Epithelial cell of prostate (primary cell): ENCODE results near the gene KISS1R.

Experiments
- DNase-seq: peaks from one replicate; pipeline ENCODE4 v3.0.0-alpha.2; 2011; ENCODE audit warnings: low read depth, low spot score
- H3K27ac ChIP-seq: fragments of 450-650 bp; 2 replicates; pipeline ENCODE4 v1.5.1; 2017; ENCODE audit warnings: mild to moderate bottlenecking

The KISS1R gene

DNA sequence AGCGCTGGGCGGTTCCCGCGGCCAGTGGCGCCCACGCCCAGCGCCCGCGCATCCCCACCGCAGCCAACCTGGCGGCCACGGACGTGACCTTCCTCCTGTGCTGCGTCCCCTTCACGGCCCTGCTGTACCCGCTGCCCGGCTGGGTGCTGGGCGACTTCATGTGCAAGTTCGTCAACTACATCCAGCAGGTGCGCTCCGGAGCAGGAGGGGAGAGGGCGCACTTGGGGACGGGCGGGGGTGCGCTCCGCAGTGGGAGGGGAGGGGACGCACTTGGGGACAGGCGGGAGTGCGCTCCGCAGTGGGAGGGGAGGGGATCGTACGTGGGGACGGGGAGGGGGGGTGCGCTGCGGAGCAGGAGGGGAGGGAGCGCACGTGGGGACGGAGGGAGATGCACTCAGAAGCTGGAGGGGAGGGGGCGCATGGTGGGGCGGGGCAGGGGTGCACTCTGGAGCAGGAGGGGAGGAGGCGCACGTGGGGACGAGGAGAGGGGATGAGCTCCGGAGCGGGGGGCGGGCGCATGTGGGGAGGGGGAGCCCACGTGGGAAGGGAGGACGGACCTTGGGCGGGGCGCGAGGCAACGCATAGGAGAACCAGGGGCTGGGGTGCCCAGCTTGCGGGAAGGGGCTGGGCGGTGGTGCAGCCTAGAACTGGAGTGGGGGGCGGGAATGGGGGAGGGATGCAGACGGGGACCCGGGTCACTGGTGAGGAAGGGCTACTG, 1.5 kb downstream of the KISS1R start:
- DNase-seq, result no peak
- H3K27ac ChIP-seq, result no peak overlapping the region

DNA sequence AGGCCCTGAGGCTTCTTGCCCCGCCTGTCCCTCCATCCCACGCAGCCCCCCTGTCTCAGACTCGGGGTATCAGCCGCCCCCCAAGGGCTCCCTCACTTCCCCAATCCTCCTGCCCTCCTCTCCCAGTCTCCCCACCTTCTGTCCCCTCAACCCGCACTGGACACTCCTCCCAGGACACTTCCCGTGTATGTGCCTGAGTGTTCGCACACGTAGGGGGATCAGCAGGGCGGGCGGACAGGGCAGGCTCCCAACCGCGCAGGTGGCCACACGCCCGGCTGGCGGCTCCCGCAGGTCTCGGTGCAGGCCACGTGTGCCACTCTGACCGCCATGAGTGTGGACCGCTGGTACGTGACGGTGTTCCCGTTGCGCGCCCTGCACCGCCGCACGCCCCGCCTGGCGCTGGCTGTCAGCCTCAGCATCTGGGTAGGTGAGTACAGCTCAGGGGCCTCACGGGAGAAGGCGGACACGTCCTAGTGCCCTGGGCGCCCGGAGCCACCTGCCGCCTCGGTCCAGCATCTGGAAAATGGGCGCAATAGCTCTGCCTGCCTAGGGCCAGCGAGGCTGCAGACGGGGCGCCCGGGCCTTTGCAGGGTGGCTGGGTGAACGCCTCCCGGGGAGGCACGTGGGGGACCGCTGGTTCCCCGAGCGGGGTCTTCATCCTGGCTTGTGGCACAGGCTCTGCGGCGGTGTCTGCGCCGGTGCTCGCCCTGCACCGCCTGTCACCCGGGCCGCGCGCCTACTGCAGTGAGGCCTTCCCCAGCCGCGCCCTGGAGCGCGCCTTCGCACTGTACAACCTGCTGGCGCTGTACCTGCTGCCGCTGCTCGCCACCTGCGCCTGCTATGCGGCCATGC, 2.3 kb downstream of the KISS1R start:
- H3K27ac ChIP-seq, result no peak overlapping the region
- DNase-seq, result no peak

DNA sequence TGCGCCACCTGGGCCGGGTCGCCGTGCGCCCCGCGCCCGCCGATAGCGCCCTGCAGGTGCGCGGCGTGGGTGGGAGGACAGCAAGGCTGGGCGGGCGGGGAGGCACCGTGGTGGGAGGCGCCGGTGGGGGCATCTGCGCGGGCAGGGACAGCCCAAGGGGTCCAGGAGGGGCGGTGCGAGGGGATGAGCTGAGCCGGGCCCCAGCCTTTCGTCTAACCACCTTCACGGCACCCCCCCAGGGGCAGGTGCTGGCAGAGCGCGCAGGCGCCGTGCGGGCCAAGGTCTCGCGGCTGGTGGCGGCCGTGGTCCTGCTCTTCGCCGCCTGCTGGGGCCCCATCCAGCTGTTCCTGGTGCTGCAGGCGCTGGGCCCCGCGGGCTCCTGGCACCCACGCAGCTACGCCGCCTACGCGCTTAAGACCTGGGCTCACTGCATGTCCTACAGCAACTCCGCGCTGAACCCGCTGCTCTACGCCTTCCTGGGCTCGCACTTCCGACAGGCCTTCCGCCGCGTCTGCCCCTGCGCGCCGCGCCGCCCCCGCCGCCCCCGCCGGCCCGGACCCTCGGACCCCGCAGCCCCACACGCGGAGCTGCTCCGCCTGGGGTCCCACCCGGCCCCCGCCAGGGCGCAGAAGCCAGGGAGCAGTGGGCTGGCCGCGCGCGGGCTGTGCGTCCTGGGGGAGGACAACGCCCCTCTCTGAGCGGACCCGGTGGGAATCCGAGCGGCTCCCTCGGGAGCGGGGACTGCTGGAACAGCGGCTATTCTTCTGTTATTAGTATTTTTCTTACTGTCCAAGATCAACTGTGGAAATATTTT, 3.1 kb downstream of the KISS1R start:
- no peak overlapping the region for H3K27ac ChIP-seq
- DNase-seq, result no peak

DNA sequence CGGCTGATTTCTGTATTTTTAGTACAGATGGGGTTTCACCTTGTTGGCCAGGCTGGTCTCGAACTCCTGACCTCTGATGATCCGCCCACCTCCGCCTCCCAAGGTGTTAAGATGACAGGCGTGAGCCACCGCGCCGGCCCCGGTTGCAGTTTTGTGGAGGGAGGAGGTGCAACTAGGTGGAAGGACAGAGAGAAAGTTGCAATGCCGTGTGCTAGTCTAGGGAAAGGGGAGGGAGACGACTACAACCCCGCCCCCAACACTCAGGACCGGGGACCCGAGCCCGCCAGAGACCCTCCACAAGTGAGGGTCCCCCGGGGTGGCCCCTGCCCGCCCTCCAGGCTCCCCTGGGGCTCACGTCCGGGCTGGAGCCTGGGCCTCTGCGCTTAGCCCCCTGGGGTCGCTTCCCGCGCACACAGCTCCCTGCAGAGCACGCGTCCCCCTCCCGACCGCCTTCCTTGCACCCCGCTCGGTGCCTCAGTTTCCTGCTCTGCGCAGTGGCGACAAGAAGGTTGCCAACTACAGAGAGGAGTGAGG, 7.5 kb downstream of the KISS1R start:
- no peak for DNase-seq
- H3K27ac ChIP-seq, result no peak overlapping the region

DNA sequence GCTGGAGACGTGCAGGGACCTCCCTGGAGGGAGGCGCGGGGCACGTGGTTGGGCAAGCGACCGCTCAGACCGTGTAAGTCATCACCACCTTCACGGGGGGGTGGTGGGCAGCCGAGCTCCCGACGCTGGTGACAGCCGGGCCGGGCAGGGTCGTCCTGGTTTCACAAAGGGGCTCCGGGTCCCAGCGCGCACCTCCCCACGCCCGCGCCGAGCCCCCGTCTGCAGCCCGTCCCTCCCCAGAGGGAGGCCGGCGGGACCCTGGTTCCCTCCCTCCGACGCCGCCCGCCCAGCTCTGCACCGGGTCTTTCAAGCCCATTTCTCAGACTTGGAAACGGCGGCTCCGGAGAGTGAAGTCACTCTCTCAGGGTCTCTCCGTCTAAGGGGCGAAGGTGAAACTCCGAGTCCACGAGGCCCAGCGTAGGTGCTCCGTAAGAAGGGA, 8.0 kb downstream of the KISS1R start:
- peak overlapping the region; percentile 72 for H3K27ac ChIP-seq
- DNase-seq, result no peak

DNA sequence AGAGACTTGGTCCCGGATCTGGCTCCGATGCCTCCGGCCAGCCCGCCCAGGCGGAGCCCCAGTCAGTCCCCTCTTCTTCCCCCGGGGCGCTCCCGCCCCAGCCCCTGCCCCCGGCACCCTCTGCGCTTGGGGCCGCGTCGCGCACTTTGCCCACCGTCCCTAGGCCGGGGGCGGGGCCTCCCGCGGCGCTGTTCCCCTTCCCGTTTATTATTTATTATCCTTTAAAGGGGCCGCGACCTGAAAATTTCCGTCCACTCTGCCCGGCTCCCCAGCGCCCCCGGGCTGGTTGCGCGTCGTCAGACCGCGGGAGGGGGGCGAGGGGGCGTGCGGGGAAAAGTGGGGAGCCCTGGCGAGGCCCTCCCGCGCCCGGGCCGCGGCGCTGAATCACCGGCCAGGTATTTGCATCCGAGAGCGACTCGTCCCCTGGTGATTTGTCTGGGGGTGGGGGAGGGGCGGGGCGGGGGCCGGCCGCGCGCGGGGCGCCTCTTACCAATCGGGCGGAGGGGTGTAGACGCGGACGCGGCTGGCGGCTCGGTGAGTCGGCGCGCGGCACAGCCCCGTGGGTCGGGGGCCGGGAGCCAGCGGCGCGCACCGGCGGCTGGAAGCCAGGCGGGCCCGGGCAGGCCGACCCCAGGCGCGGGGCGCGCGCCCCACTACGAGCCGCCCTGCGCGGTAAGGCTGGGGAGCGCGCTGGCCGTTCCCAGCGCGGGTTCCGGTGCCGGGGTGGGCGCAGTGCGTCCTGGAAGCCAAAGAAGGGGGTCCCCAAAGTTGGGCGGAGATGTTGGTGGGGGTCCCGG, 8.6 kb downstream of the KISS1R start, which contains the start of gene ARID3A:
Gene ARID3A (plus strand): TSS at position 510 of the 797 bp plus-strand sequence. CDS start 3,494 bp downstream, outside the sequence.
- H3K27ac ChIP-seq, result peak within 1 kb of the TSS; percentile 72
- no peak for DNase-seq

DNA sequence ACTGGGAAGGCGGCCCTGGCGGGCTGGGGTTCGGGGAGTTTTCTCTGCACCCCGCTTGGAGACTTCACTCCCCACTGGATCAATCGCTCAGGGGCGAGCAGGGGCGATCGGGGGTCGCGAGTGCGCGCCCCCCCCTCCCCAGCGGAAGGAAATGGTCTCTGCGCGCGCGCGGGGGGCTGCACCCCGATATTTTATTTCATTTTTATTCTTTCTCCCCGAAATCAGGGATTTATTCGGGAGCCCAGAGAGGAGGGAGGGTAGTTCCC, 9.1 kb downstream of the KISS1R start:
- no peak for DNase-seq
- H3K27ac ChIP-seq, result peak overlapping the region; percentile 72

DNA sequence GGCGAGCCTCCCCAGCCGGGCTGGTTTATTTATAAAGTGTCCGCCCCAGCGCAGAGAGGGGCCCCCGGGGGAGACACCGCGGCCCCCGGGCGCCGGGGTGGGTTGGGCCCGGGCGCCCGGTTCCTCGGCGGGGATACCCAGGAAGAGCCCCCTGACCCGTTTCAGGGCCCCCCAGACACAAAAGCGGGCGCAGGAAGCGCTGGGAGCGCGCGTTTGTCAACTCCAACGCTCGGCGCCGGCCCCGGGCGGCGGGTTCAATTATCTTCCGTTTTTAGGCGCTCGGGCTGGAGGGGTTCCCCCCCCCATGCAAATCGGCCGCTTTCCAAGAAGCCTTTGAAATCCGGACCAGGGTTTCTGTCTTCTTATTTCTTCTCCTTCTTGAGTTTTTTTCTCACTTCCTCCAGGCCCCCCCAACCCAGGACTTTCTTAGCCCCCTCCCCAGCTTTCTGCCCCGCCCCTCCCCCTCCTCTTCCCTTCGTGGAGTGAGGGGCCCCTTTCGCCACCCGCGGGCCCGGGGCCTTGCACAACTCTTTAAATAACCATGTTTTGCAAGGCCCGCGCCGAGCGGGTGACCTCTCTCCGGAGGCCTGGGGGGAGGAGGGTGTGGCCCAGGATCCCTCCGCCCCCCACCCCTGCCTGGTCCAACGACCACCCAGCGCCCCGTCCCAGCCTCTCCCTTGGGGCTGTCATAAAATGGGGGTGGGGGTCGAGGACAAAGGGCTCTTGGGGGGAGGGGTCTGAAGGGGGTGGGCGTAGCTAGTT, 9.6 kb downstream of the KISS1R start:
- H3K27ac ChIP-seq, result peak overlapping the region; percentile 72
- no peak for DNase-seq

DNA sequence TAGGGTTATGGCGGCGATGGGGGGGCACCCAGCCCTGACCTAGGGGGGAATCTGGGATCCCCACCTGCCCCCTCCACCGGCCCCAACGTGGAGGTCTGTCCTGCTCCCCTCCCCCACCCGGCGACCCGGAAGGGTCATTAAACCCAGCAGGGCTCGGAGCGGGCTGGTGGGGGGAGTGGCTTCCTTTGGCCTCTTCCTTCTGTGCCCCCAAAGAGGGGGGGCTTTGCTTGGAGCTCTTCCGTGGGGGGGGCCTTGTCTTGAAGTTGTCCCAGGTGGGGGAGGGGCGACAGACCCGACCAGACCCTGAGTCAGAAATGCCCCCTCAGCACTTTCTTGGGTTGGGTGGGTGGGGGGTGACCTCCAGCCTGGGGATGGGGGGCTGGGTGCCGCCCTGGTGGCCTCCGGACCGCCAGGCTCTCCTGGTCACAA, 10.2 kb downstream of the KISS1R start:
- no peak overlapping the region for H3K27ac ChIP-seq
- DNase-seq, result no peak

DNA sequence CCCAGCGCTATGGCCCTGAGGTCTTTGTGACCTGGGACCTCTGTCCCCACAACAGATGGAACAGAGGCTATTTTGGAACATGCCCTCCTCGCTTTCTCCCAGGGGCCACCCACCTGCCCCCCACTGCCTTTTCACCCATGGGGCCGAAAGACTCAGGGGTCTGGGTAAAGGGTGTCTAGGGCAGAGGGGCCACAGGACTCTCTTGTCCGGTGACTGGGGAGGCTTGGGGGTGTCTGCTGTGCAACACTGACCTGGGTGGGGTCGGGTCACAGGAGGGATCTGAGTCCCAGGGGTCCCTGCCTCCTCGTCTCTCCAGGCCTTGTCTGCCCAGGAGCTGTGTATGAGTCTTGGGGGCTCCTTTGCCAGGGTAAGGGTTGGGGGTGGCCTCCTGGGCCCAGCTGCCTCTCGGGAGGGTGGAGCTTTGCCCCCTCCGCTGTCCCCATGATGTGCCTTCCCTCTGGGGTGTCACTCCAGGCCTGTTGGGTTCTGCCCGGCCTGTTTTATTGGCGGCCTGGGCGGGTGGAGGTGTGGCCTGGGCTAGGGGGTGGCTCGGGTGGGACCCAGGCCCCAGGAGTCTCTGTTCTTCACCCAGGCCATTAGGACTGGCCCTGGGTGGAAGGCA, 10.8 kb downstream of the KISS1R start:
- no peak for DNase-seq
- H3K27ac ChIP-seq, result no peak overlapping the region

DNA sequence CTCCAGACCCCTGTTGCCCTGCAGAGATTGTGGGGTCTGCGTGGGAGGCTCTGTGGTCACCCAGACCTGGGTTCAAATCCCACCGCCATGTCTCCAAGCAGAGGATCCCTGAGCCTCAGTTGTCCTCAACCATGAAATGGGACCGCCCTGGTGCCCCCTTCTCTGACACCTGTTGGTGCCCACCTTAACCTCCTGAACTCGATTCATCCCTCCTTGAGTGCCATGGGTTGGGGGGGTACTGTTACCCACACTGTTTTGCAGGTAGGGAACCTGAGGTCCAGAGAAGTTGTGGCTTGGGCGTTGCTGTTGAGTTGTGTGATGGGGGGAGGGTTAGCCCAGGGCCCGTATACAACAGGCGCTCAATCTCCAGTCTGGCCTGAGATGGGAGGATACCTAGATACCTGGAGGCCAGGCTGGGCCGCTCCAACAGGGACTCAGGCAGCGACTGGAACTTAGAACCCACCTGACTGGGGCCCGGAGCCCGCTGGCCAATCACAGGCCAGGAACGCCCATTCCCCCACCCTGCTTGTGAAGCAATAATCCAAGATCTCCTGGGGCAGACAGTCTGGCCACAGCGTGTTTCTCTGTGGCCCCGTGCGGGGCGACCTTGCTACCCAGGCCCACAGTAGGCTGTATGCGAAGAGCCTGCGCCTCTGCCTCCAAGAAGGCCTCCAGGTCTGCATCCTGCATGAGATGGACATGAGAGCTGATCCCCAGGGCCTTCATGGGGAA, 11.5 kb downstream of the KISS1R start:
- DNase-seq, result no peak
- no peak overlapping the region for H3K27ac ChIP-seq

DNA sequence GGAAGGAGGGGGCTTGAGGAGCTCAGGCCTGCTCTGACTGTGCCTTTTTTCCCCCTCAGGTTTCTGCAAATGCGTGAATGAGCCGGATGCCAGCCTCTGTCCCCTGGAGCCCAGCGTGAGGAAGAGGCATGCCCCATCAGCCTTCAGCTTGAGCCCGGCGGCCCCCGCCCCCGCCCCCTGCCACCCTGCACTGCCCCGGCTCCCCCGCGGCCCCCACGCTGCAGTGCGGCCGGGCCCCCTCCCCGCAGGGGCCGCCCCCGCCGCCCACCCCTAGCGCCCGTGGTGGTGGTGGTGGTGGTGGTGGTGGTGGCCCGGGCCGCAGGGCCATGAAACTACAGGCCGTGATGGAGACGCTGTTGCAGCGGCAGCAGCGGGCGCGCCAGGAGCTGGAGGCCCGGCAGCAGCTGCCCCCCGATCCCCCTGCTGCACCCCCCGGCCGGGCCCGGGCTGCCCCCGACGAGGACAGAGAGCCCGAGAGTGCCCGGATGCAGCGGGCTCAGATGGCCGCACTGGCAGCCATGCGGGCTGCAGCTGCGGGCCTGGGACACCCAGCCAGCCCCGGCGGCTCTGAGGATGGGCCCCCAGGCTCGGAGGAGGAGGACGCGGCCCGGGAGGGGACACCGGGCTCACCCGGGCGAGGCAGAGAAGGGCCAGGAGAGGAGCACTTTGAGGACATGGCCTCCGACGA, 12.2 kb downstream of the KISS1R start:
- no peak for DNase-seq
- H3K27ac ChIP-seq, result no peak overlapping the region

DNA sequence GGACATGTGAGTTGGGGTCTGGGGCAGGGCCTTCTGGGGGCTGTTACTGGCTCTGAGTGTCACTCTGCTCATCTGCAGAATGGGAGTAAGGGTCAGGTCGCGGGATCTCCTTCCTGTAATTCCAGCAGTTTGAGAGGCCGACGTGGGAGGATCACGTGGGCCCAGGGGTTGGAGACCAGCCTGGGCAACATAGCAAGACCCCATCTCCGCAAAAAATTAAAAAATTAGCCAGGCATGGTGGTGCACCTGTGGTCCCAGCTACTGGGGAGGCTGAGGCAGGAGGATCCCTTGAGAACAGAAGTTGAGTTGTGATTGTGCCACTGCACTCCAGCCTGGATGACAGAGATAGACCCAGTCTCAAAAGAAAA, 12.7 kb downstream of the KISS1R start:
- no peak for DNase-seq
- H3K27ac ChIP-seq, result no peak overlapping the region

DNA sequence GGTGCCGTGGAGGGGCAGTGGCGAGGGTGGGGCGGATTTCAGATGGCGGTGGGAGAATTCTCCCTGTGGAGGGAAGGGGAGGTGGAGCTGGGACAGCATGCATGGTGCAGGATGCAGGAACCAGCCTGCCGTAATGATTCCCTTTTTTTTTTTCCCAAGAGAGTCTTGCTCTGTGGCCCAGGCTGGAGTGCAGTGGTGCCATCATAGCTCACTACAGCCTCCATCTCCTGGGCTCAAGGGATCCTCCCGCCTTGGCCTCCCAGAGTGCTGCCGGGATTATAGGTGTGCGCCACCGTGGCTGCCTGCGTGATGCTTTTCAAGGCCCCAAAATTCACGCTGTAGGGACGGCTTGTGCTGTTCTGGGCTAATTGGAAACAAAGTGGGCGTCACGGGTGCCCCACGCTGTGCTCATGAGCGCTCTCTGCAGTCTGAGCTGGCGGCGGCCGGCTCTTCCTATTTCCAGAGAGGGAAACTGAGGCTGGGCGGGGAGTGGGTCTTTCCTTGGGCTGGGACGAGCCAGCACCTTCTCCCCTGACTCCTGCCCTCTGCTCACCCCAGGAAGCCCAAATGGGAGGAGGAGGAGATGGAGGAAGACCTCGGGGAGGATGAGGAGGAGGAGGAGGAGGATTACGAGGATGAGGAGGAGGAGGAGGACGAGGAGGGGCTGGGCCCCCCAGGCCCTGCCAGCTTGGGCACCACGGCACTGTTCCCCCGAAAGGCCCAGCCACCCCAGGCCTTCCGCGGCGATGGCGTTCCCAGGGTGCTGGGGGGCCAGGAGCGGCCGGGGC, 14.9 kb downstream of the KISS1R start:
- no peak for DNase-seq
- no peak overlapping the region for H3K27ac ChIP-seq

DNA sequence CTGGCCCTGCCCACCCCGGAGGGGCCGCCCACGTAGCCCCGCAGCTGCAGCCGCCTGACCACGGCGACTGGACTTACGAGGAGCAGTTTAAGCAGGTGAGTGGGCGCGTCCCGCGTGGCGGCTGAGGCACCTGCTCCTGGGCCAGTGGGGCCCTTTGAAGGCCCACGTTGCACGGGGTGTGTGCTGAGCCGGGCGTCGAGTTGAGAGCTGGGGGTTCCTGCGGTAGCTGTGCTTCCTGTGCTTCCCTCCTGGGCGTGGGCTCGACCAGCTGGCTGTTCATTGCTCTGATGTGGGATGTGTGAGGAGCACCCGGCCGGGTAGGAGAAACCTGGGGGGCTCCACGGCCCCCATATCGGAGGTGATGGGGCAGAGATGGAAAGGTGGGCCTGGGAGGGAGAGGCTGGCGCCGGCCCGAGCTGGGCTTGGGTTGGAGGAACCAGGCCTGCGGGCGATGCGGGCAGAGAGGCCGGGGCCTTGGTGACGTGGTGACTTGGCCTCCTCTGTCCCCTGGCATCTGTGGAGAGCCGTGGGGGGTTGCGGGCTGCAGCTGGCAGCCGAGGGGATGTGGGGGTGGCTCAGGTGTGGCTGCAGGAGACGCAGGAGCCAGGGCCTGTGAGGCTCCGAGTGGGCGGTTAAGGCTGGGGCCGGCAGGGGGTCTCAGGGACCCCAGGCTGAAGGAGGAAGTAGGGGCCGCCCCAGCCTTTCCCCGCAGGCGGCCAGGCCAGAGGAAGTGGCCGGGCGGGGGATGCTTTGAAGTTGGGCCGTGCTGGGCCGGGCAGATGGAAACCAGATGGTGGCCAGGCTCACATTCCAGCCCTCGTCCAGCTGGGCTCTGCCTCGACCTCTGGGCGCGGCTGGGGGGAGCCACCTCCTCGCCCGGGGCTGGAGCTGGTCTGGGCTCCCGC, 15.8 kb downstream of the KISS1R start:
- no peak overlapping the region for H3K27ac ChIP-seq
- no peak for DNase-seq

DNA sequence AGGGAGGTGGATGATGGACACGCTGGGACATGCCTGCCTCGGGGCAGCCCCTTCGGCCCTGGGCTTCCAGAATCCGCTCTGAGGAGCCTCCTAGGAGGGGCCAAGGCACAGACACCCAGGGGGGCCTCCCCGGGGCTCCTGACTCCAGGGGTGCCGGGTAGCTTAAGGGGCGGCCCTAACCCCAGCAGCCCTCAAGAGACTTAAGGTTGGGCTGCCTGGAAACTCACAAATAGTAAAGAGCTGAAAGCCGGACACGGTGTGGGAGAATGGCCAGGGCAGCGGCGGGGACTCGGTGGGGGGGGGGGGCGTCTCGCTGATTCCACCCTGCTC, 16.4 kb downstream of the KISS1R start:
- DNase-seq, result no peak

More for the DNA sequence above, 16.4 kb downstream of the KISS1R start:
- no peak overlapping the region for H3K27ac ChIP-seq
